ENCODE data around the gene EZH2.

The EZH2 gene

GRCh38 chr7:148819697-148820360 is 64.3 kb downstream of the EZH2 start:
- no peak overlapping the region for H3K4me3 ChIP-seq
- peaks cover 0 to 24% (median 0%) of the 10 kb centered on the region in 11 experiments; a peak in 9 of 22 replicates for H4K20me1 ChIP-seq
- no peak overlapping the region for H3K9ac ChIP-seq
- H3K36me3 ChIP-seq: peaks cover 38 to 98% (median 85%) of the 10 kb centered on the region in 11 experiments
- no peaks in the 10 kb centered on the region for H3K9me3 ChIP-seq (replicated peaks in 1 of 11)
- H3K27me3 ChIP-seq: no peaks in the 10 kb centered on the region
- H3K4me1 ChIP-seq: peaks cover 8 to 28% (median 18%) of the 10 kb centered on the region in 10 experiments; a peak in 18 of 20 replicates
- no peak for TF ChIP-seq Cebpa-rat (IDR thresholded peaks at IDR 0.05)
- no peak overlapping the region for H3K27ac ChIP-seq
- 0 out of 22 replicates have a peak overlapping the region, but pooled peaks of 1 of the 11 experiments have one; percentile 18 for H3K4me2 ChIP-seq

- Histone ChIP-seq H3K9me3 (replicated peaks in 1 of 11) (no peaks in the 10 kb centered on the region), H3K4me1 (peaks cover 0 to 11% (median 2%) of the 10 kb centered on the region in 10 experiments; a peak in 6 of 20 replicates), H3K9ac (no peak overlapping the region), H4K20me1 (peaks cover 0 to 28% (median 13%) of the 10 kb centered on the region in 11 experiments; a peak in 12 of 22 replicates), H3K4me2 (no peak overlapping the region), H3K4me3 (no peak overlapping the region), H3K36me3 (peaks cover 65 to 100% (median 95%) of the 10 kb centered on the region in 11 experiments), H3K27me3 (no peaks in the 10 kb centered on the region), H3K27ac (no peak overlapping the region)
- no peak for TF ChIP-seq Cebpa-rat (IDR thresholded peaks at IDR 0.05)
Observed at GRCh38 chr7:148815612-148816011, 68.5 kb downstream of the EZH2 start.

- peaks cover 71 to 100% (median 99%) of the 10 kb centered on the region in 11 experiments for H3K36me3 ChIP-seq
- no peak overlapping the region for H3K4me3 ChIP-seq
- H3K4me1 ChIP-seq: peaks cover 0 to 5% (median 1%) of the 10 kb centered on the region in 10 experiments; a peak in 6 of 20 replicates
- H3K9ac ChIP-seq: no peak overlapping the region
- TF ChIP-seq Cebpa-rat (IDR thresholded peaks at IDR 0.05): no peak
- no peak overlapping the region for H3K4me2 ChIP-seq
- H3K27me3 ChIP-seq: no peaks in the 10 kb centered on the region
- no peak overlapping the region for H3K27ac ChIP-seq
- no peaks in the 10 kb centered on the region for H3K9me3 ChIP-seq (replicated peaks in 1 of 11)
- H4K20me1 ChIP-seq: peaks cover 0 to 30% (median 17%) of the 10 kb centered on the region in 11 experiments; a peak in 12 of 22 replicates
Observed at GRCh38 chr7:148814922-148815559, 69.0 kb downstream of the EZH2 start.

GRCh38 chr7:148813890-148814289 is 70.2 kb downstream of the EZH2 start:
- no peaks in the 10 kb centered on the region for H3K9me3 ChIP-seq (replicated peaks in 1 of 11)
- H3K36me3 ChIP-seq: peaks cover 73 to 100% (median 99%) of the 10 kb centered on the region in 11 experiments
- TF ChIP-seq Cebpa-rat (IDR thresholded peaks at IDR 0.05): no peak
- H3K27ac ChIP-seq: no peak overlapping the region
- no peak overlapping the region for H3K4me3 ChIP-seq
- no peak overlapping the region for H3K9ac ChIP-seq
- no peak overlapping the region for H3K4me2 ChIP-seq
- H3K4me1 ChIP-seq: peaks cover 0 to 5% (median 0%) of the 10 kb centered on the region in 10 experiments; a peak in 3 of 20 replicates
- H4K20me1 ChIP-seq: peaks cover 0 to 38% (median 18%) of the 10 kb centered on the region in 11 experiments; a peak in 12 of 22 replicates
- no peaks in the 10 kb centered on the region for H3K27me3 ChIP-seq

GRCh38 chr7:148811892-148812291 is 72.2 kb downstream of the EZH2 start:
- Histone ChIP-seq H3K4me3 (no peak overlapping the region), H3K27ac (no peak overlapping the region), H3K36me3 (peaks cover 79 to 100% (median 99%) of the 10 kb centered on the region in 11 experiments), H4K20me1 (peaks cover 0 to 58% (median 20%) of the 10 kb centered on the region in 11 experiments; a peak in 15 of 22 replicates), H3K9me3 (replicated peaks in 1 of 11) (no peaks in the 10 kb centered on the region), H3K4me1 (peaks cover 0 to 5% (median 0%) of the 10 kb centered on the region in 10 experiments; a peak in 3 of 20 replicates), H3K27me3 (no peaks in the 10 kb centered on the region), H3K4me2 (no peak overlapping the region), H3K9ac (no peak overlapping the region)
- TF ChIP-seq Cebpa-rat (IDR thresholded peaks at IDR 0.05): no peak

- H3K27ac ChIP-seq: no peak overlapping the region
- H3K4me2 ChIP-seq: no peak overlapping the region
- no peaks in the 10 kb centered on the region for H3K4me1 ChIP-seq
- no peak overlapping the region for H3K4me3 ChIP-seq
- no peaks in the 10 kb centered on the region for H3K9me3 ChIP-seq (replicated peaks in 1 of 11)
- H3K9ac ChIP-seq: no peak overlapping the region
- H3K36me3 ChIP-seq: peaks cover 79 to 100% (median 99%) of the 10 kb centered on the region in 11 experiments
- H4K20me1 ChIP-seq: peaks cover 0 to 71% (median 28%) of the 10 kb centered on the region in 11 experiments; a peak in 15 of 22 replicates
- no peaks in the 10 kb centered on the region for H3K27me3 ChIP-seq
- TF ChIP-seq Cebpa-rat (IDR thresholded peaks at IDR 0.05): no peak
Observed at GRCh38 chr7:148809856-148810255, 74.2 kb downstream of the EZH2 start.

GRCh38 chr7:148807436-148807835 is 76.7 kb downstream of the EZH2 start:
- H3K4me1 ChIP-seq: no peaks in the 10 kb centered on the region
- H3K9me3 ChIP-seq (replicated peaks in 1 of 11): no peaks in the 10 kb centered on the region
- H3K27me3 ChIP-seq: no peaks in the 10 kb centered on the region
- H3K4me2 ChIP-seq: no peak overlapping the region
- H3K9ac ChIP-seq: no peak overlapping the region
- H3K4me3 ChIP-seq: no peak overlapping the region
- no peak overlapping the region for H3K27ac ChIP-seq
- TF ChIP-seq Cebpa-rat (IDR thresholded peaks at IDR 0.05): no peak
- H4K20me1 ChIP-seq: peaks cover 0 to 69% (median 20%) of the 10 kb centered on the region in 11 experiments; a peak in 14 of 22 replicates
- peaks cover 81 to 100% (median 92%) of the 10 kb centered on the region in 11 experiments for H3K36me3 ChIP-seq

- Histone ChIP-seq H3K4me3 (no peak overlapping the region), H4K20me1 (peaks cover 0 to 69% (median 18%) of the 10 kb centered on the region in 11 experiments; a peak in 15 of 22 replicates)
- TF ChIP-seq Cebpa-rat (IDR thresholded peaks at IDR 0.05): no peak
Observed at GRCh38 chr7:148806187-148806586, 77.9 kb downstream of the EZH2 start.

More at GRCh38 chr7:148806187-148806586, 77.9 kb downstream of the EZH2 start:
- Histone ChIP-seq H3K9me3 (replicated peaks in 1 of 11) (no peaks in the 10 kb centered on the region), H3K9ac (no peak overlapping the region), H3K27me3 (no peaks in the 10 kb centered on the region), H3K4me2 (no peak overlapping the region), H3K36me3 (peaks cover 82 to 100% (median 92%) of the 10 kb centered on the region in 11 experiments), H3K27ac (no peak overlapping the region), H3K4me1 (no peaks in the 10 kb centered on the region)
